PC-9 (cell line): Measurements from ENCODE around the gene PECR. TPM values are rescaled to one million over a fixed set of nuclear protein-coding genes. Genes with fewer than 3 reads are reported as not detected.

Experiments used
- BruUV-seq: library from RNA; stranded (reverse); fragments of 400-500 nt; replicated peaks from 2 replicates; lab custom pipeline; 2021; lab: Mats Ljungman, UMichigan
- CTCF ChIA-PET: fragments of 300-600 bp; sonication (Branson Sonifier 250); formaldehyde crosslinking; loops from one replicate; lab custom pipeline; 2022; ENCODE audit warnings: antibody characterized with exemption; lab: Charles Lee
- POLR2A ChIA-PET: fragments of 300-600 bp; sonication (Branson Sonifier 250); formaldehyde crosslinking; loops from one replicate; lab custom pipeline; 2022; ENCODE audit warnings: antibody characterized with exemption; ENCODE audit not compliant: unreplicated experiment; lab: Charles Lee
- DNase-seq, 2 experiments: peaks; one replicate each; pipeline versions ENCODE4 v3.0.0 to v3.0.0-alpha.2; 2015 to 2022; ENCODE audit warnings: mixed read lengths in 1 of 2
- H2AFZ ChIP-seq: fragments of 200-600 bp; sonication (generic); 2 replicates; pipeline ENCODE4 v1.8.1; 2017; ENCODE audit warnings: antibody characterized with exemption
- H3F3A ChIP-seq: fragments of 200-600 bp; sonication (generic); 2 replicates; pipeline ENCODE4 v1.8.1; 2017; ENCODE audit warnings: antibody characterized with exemption, mild to moderate bottlenecking, low read depth; ENCODE audit not compliant: insufficient read depth
- H3K27ac ChIP-seq: fragments of 200-600 bp; sonication (generic); 2 replicates; pipeline ENCODE4 v1.6.1; 2016; ENCODE audit warnings: mixed run types
- H3K27me3 ChIP-seq: fragments of 200-600 bp; sonication (generic); 2 replicates; pipeline ENCODE4 v1.6.1; 2016; ENCODE audit warnings: low read depth, mixed run types; ENCODE audit not compliant: insufficient read depth
- H3K36me3 ChIP-seq: fragments of 200-600 bp; sonication (generic); 2 replicates; pipeline ENCODE4 v1.6.1; 2016; ENCODE audit warnings: low read depth, mixed run types
- H3K4me1 ChIP-seq: fragments of 200-600 bp; sonication (generic); replicated peaks from 2 replicates; pipeline ENCODE4 v1.6.1; 2016; ENCODE audit warnings: mixed run types; ENCODE audit not compliant: insufficient read depth
- H3K4me2 ChIP-seq: fragments of 200-600 bp; sonication (generic); 2 replicates; pipeline ENCODE4 v1.6.1; 2017; ENCODE audit warnings: mixed run types
- H3K4me3 ChIP-seq: fragments of 200-600 bp; sonication (generic); 2 replicates; pipeline ENCODE4 v1.6.1; 2016; ENCODE audit warnings: mixed run types
- H3K79me2 ChIP-seq: fragments of 200-600 bp; sonication (generic); 2 replicates; pipeline ENCODE4 v1.6.1; 2017; ENCODE audit warnings: low read depth, mixed run types
- H3K9me2 ChIP-seq: fragments of 200-600 bp; sonication (generic); 2 replicates; pipeline ENCODE4 v1.8.1; 2017; ENCODE audit warnings: mild to moderate bottlenecking; ENCODE audit not compliant: insufficient read depth
- H3K9me3 ChIP-seq: fragments of 200-600 bp; sonication (generic); 2 replicates; pipeline ENCODE4 v1.8.1; 2016; ENCODE audit warnings: low read depth; ENCODE audit not compliant: insufficient read depth
- H4K20me1 ChIP-seq: fragments of 200-600 bp; sonication (generic); 2 replicates; pipeline ENCODE4 v1.8.1; 2017; ENCODE audit not compliant: insufficient read depth
- EZH2 ChIP-seq: fragments of 200-600 bp; sonication (generic); IDR thresholded peaks from 2 replicates; pipeline ENCODE4 v1.8.0; 2017; ENCODE audit warnings: antibody characterized with exemption, low read depth
- intact Hi-C: fragments of 100-400 bp; cut with micrococcal nuclease; formaldehyde crosslinking; loops from one replicate; pipeline ENCODE4 v1.10.0; 2022; ENCODE audit not compliant: unreplicated experiment
- total RNA-seq: library from RNA; stranded (reverse); gene quantifications from 2 replicates; pipeline ENCODE4 v1.2.3, GENCODE V29; 2021
- TF ChIP-seq, protein P1 (sequence below): fragments of 200-600 bp; sonication (generic); conservative IDR thresholded peaks from 2 replicates; pipeline ENCODE4 v1.6.1; 2017; ENCODE audit warnings: mixed run types, antibody characterized with exemption, mild to moderate bottlenecking, moderate library complexity

Gene PECR
- total RNA-seq, 1 experiment from 2014 or later = 10.8 TPM

GRCh38 chr2:216121255-216121654 is 39.6 kb upstream of the PECR start:
- Histone ChIP-seq H3K36me3 (peaks cover 86% of the 10 kb centered on the region), H3K4me2 (no peak overlapping the region), H3K4me1 (no peaks in the 10 kb centered on the region), H3K9me3 (no peaks in the 10 kb centered on the region), H3F3A (peaks cover 11% of the 10 kb centered on the region; the same call in 1 of the 2 replicates), H3K27me3 (no peaks in the 10 kb centered on the region), H3K9me2 (no peaks in the 10 kb centered on the region), H4K20me1 (peaks cover 28% of the 10 kb centered on the region), H2AFZ (no peak overlapping the region), H3K27ac (peak overlapping the region; percentile 15; the same call in 1 of the 2 replicates), H3K4me3 (no peak overlapping the region), H3K79me2 (peaks cover 42% of the 10 kb centered on the region)
- CTCF ChIA-PET = no interaction called here
- BruUV-seq = no TSS peak
- POLR2A ChIA-PET = no interaction called here
- no peak for TF ChIP-seq EZH2
- TF ChIP-seq, protein P1, sequence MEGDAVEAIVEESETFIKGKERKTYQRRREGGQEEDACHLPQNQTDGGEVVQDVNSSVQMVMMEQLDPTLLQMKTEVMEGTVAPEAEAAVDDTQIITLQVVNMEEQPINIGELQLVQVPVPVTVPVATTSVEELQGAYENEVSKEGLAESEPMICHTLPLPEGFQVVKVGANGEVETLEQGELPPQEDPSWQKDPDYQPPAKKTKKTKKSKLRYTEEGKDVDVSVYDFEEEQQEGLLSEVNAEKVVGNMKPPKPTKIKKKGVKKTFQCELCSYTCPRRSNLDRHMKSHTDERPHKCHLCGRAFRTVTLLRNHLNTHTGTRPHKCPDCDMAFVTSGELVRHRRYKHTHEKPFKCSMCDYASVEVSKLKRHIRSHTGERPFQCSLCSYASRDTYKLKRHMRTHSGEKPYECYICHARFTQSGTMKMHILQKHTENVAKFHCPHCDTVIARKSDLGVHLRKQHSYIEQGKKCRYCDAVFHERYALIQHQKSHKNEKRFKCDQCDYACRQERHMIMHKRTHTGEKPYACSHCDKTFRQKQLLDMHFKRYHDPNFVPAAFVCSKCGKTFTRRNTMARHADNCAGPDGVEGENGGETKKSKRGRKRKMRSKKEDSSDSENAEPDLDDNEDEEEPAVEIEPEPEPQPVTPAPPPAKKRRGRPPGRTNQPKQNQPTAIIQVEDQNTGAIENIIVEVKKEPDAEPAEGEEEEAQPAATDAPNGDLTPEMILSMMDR = no peak
- no peak for DNase-seq
- intact Hi-C loops = no loop called here

DNA sequence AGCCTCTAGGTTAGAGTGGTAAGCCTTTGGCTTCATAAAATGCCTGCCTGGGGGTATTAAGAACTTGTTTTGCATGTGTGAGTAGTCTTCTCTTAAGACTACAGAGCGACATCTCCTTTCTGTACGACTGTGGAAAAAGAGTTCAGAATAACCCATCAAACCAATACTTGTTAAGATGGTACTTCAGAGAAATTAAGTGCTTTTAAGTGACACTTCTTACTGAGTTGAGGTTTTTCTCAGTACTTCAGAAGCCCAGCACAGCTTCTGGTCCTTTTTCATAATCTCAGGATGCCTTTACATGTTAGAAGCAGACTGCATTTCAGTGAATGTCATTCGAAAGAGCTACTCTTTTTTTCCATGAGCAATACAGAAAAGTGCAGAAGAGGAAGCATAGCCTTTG is 38.4 kb upstream of the PECR start:
- intact Hi-C loops = loop anchor here (5.0 kb wide), 1 partner anchor 37 kb away; no protein-coding TSS in a partner anchor
- no peaks in the 10 kb centered on the region for H3K27me3 ChIP-seq
- H3K79me2 ChIP-seq = peaks cover 55% of the 10 kb centered on the region

GRCh38 chr2:216119146-216119545 is 37.5 kb upstream of the PECR start:
- no peak overlapping the region for H3K4me3 ChIP-seq
- peaks cover 77% of the 10 kb centered on the region for H3K36me3 ChIP-seq
- H3K4me2 ChIP-seq = no peak overlapping the region
- intact Hi-C loops = loop anchor here (5.0 kb wide), 1 partner anchor 38 kb away; no protein-coding TSS in a partner anchor
- no peak for DNase-seq
- peaks cover 20% of the 10 kb centered on the region for H4K20me1 ChIP-seq
- TF ChIP-seq, protein P1 = no peak
- TF ChIP-seq EZH2 = no peak
- no peaks in the 10 kb centered on the region for H3K27me3 ChIP-seq
- POLR2A ChIA-PET = no interaction called here
- peaks cover 9% of the 10 kb centered on the region for H3F3A ChIP-seq
- peaks cover 8% of the 10 kb centered on the region; the same call in 1 of the 2 replicates for H3K4me1 ChIP-seq
- H2AFZ ChIP-seq = no peak overlapping the region
- no peak overlapping the region for H3K27ac ChIP-seq
- CTCF ChIA-PET = interaction anchor here (0.6 kb wide), 1 partner anchor 10 kb away, joined by 3 read pairs; the partner anchor contains the start of gene XRCC5
- H3K9me3 ChIP-seq = no peaks in the 10 kb centered on the region
- no peaks in the 10 kb centered on the region for H3K9me2 ChIP-seq
- peaks cover 56% of the 10 kb centered on the region for H3K79me2 ChIP-seq
- BruUV-seq = no TSS peak

More for the DNA sequence above, 38.4 kb upstream of the PECR start:
- Histone ChIP-seq H3F3A (peaks cover 6% of the 10 kb centered on the region; the same call in 1 of the 2 replicates), H3K4me1 (peaks cover 8% of the 10 kb centered on the region; the same call in 1 of the 2 replicates), H2AFZ (no peak overlapping the region), H3K27ac (no peak overlapping the region), H3K4me2 (no peak overlapping the region), H3K9me2 (no peaks in the 10 kb centered on the region), H3K36me3 (peaks cover 84% of the 10 kb centered on the region), H3K4me3 (no peak overlapping the region), H4K20me1 (peaks cover 28% of the 10 kb centered on the region), H3K9me3 (no peaks in the 10 kb centered on the region)
- TF ChIP-seq, protein P1 = no peak
- TF ChIP-seq EZH2 = no peak
- no peak for DNase-seq
- CTCF ChIA-PET = no interaction called here
- POLR2A ChIA-PET = interaction anchor here (0.7 kb wide), 1 partner anchor 74 kb away, joined by 4 read pairs; no protein-coding TSS in a partner anchor
- BruUV-seq = no TSS peak
